Amniotic epithelial cell (primary cell): ENCODE measurements around the gene SERP2.

Experiments
- DNase-seq: peaks from one replicate; pipeline ENCODE4 v3.0.0-alpha.2; 2010; ENCODE audit warnings: low read depth

Gene SERP2

DNA sequence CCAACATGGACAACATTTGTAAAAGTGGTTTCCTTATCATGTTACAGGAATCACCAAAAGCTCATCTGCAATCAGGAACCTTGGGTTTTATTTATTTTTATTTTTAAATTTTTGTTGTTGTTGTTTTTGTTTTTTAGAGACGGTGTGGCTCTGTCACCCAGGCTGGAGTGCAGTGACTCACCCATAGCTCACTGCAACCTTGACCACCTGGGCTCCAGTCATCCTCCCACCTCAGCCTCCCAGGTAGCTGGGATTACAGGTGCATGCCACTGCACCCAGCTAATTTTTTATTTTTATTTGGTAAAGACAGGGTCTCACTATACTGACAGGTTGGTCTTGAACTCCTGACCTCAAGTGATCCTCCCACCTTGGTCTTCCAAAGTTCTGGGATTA is 13.6 kb upstream of the SERP2 start:
- DNase-seq, result no peak

DNA sequence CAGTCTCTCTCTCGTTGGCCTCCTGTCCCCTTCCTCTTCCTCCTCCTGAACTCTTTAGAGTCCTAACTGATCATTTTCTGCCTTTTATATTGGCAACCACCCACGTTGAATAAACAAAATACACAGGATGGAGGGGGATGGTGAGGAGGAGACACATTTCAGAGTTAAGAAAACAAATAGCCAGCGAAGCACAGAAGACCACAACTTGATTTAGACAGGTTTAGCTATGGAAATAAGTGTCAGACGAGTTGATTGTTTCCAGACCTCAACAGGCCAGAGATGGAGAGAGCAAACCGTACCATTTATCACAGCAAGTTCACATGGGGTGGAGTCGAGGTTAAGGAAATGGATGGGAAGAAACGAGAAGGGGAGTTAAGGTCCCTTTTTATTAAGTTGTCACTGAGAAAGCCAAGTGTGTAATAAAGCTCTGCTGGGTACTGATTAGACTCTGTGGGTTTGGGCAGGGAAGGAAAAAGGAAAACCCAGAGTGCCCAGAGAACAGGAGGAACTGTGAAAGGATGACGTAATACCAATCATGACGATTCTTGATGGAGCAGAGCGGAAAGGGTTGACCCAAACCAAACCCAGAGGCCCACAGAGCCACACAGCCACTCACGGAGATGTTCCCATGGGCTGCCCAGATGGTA is 11.1 kb upstream of the SERP2 start:
- DNase-seq, result peak; percentile 65

DNA sequence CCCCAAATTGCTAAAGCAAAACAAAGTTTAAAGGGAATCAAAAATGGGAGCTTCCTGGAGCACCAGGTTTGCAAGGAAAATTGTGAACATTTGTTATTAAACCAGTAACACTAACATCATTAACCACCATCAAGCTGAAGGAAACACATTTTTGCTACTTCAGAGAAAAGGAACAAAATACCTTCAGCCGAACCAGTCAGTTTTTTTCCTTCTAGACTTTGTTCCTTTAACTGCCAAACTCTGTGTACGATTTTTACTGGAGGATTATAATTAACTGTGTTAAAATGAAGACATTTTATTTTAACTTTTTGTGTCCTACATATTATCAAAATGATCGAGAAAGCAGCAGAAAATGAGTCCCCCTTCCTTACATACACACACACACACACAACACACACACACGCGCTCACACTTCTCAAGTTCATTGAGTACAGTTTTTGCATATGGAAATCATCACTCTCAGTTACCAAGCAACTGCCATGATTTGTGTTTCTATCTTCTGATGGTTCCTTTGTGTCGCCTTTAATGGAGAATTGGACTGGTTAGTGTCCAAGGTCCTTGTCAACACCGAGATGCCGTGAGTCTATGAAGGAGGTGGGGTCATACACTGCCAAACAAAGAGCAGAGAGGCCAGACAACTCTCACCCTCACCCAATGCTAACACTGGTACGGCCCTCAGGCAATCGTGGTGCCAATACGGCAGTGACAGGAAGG is 9.8 kb upstream of the SERP2 start:
- no peak for DNase-seq

DNA sequence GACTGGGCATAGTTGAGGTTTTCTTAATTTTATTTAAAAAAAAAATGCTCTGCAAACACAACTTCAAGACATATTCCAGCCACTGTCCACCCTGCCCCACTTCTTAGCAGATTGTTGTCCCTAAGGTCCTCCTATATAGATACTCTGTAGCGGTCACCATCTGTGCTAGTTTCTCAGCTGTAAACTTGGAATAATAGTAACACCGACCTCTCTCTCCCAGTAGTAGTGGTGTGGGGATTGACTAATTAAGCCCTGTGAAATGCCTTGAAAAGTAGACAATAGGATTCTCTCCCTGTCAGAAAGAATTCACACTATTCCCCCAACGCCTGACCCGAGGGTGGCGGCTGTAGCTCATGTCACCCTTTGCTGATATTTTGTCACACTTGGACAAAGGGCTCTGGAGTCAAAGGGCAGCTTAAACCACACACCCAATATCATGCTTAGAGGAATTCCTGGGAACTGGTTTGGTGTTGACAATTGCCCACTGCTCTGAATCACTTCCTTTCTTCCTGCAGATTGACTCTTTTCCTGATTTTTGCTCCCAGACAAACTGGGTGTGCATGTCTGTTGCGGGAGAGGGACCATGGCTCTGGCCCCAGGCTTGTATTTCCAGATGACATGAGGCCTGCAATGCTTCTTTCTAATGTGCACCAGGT is 9.2 kb upstream of the SERP2 start:
- DNase-seq, result peak; percentile 21

DNA sequence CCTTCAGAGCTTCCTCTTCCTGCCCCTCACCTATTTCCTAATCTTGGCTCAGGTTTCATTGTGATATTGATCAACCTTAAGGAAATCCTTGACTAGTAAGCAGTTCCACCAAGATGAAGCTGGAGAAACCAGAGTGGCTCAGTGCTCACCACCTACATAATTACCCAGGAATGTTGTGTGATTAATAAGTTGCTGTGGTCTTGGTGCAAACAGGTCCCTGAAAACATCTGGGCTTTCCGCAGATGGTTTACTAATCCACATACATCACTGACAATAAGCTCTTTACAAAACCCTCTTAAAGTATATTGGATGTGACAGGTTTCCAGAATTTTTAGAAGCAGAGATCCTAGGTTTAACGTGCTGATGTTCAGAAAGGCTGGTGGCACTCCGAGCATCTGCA is 8.6 kb upstream of the SERP2 start:
- DNase-seq, result peak; percentile 72

DNA sequence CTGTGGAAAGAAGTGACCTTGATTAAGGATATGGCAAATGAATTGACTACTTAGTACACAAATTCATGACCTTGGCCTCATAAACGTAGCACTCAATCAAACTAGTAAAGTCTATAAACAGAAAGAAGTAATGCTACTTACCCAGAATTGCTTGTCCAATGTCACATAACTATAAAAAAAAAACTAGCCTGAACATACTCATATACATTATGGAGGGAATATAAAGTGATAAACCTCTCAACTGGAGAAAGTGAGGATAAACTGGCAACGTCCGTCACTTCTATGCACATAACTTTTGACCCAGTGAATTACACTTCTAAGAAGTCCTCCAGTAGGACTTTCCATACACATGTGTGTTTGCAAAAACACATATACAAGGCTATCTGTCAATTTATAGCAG is 7.7 kb upstream of the SERP2 start:
- DNase-seq, result no peak

DNA sequence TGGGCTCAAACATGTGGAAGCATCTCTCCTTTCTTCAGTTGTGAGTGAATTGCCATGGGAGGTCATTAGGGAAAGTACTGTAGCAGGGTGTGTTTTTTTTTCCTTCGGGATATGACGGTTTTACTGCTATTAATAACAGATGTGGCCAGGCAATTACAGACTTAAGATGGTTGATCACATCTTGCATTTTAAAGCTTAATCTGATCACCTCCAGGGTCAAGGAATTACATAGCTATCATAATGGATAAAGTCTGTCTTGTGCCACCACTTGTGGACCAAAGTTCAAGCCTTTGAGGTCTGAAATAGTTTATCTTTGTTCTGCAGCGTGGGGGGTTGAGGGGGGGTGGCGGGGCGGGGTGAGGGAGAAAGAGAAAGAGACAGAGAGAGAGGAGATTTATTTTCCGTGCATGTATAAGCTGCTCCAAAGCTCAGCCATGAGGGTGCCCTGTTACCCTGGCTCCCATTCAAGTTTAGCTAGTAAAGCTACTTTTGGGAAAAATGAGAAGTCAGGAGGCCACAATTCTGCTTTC is 5.5 kb upstream of the SERP2 start:
- no peak for DNase-seq

DNA sequence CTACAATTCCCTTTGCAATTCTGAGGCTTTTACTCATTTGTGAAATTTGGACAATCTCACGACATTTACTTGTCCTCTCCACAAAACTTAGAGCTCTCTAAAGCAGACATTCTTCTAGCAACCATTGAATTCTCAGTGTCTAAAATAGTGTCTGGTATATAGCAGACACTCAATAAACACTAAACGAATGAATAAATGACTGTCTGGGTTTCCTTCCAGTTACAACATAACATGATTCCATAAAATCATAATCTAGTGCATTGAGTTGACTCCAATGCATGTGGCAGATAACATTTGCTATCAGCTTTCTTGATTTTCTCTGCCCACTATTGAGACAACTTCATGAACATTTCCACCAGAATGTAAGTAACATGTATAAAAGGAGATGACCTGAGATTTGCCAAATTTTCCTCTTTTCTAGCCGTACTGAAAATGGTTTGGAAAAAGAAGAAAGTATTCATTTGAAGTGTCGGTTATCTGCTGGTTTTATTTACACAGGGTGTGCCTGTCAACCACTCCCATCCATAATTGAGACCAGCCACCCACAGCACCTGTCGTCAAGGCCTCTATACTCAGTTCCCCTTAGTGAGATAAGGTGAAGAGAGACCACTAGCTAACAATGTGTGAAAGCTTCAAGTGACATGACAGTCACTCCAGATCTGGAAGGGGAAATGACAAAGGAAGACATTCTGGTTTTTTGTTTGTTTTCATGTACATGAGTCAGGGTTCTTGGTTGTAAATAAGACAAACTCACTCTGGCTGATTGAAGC is 4.8 kb upstream of the SERP2 start:
- no peak for DNase-seq

DNA sequence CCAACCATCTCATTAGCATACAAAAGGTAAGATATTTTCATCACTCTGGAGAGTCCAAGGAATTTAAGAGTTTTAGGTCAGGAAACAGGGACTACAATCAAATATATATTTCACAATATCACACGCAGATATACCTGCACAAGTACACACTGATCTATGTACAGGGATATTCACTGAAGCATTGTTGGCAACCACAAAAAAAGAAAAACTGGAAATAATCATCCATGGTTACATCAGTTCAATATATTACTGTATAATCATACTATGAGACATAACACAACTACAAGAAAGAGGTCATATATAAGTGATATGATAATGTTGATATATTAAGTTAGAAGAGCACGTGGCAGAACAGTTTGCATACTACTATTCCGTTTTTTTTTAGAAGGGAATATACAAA is 2.2 kb upstream of the SERP2 start:
- no peak for DNase-seq

DNA sequence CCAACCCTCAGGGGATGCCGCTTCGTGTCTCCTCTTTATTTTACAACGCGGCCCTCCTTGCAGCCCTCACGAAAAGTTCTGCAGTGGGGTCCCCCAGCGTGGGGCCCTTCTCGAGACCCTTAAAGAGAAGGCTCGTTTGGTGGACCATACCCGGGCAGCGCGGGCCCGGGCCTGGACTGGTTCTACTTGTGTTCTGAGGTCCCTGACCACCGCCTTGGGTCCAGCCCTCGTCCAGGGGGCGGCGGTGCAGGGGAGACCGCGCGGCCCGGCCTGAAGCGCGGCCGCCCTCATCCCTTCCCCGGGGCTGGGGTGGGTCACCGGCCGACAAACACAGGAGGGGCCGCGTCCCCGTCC is 400 bp upstream of the SERP2 start:
- no peak for DNase-seq

DNA sequence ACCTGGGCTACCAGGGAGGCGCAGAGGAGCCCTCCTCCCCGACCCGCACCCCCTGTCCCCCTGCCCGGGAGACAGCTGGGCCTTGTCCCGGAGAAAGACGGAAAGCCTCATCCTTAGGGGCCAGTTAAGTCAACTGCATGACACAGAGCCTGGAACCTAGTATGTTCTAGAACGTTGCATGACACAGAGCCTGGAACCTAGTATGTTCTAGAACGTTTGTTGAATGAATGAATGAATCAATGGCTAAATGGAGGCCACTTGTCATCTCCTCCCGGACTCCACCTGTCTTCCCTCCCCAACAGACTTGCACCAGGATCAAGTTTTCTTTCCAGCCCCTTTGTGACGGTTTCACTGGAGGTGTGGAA is 706 bp downstream of the SERP2 start:
- no peak for DNase-seq

DNA sequence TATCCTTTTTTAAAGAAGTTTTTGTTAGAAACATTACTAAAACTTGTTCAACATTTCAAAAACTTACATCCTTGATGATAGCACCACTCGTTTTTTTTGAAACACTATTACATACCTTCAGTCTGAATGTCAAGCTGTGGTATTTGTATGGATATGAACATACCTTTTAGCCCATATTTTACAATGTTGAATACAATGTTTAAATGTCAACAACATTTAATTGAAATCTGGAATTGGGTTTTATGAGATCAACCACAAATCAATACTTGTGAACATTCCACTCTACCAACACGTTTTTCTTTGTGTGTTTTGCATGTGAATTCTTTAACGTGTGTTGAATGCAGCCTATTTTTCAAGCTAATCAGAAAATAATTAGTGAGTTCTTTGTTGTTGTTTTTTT is 4.7 kb downstream of the SERP2 start:
- DNase-seq, result no peak

DNA sequence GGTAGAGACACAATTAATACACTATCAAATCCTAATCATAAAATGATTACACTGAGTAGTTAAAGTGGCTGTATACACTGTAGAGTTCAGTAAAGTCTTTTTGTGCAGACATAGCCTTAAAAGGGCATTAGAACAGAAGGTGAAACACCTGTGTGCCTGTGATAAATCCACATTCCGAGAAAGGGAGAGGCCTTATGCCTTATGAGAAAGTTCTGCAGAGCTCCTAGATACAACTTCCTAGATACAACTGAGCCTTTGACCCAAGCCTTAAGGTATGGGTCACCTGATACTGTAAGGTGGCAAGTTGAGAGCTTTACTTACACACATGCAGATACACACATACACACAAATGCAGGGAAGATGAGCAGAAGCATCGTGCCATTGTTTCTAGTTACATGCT is 6.3 kb downstream of the SERP2 start:
- DNase-seq, result no peak

DNA sequence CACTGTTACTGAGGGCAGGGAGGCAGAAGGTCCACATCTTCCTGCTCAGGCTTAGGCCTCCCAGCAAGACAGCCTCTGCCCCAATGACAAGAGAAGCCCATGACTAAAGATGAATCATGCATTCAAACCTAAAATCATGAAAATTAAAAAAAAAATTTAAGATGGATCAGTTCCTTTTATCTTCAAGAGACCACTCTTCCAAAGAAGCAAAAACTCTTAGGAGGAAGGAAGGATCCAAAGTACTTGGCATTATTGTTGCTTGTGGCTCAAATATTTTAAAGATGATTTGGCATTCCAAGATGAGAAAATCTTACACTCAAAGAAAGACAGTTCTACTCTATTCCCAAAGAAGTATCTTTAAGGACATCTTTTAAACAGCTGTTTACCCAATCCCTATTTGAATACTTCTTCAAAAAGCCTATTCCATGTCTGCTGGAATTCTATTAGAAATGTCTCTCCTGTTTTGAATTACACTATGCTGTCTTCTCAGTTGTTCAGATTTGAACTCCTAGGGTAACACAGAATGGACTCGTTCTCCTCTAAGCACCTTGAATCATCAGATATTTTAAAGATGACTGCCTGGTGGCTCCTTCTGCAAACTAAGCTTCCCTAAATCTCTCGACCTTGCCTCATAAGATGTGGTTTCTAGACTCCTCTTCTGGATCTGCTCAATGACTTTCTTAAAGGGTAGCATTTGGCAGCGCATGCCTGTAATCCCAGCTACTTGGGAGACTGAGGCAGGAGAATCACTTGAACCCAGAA is 7.0 kb downstream of the SERP2 start:
- DNase-seq, result no peak

DNA sequence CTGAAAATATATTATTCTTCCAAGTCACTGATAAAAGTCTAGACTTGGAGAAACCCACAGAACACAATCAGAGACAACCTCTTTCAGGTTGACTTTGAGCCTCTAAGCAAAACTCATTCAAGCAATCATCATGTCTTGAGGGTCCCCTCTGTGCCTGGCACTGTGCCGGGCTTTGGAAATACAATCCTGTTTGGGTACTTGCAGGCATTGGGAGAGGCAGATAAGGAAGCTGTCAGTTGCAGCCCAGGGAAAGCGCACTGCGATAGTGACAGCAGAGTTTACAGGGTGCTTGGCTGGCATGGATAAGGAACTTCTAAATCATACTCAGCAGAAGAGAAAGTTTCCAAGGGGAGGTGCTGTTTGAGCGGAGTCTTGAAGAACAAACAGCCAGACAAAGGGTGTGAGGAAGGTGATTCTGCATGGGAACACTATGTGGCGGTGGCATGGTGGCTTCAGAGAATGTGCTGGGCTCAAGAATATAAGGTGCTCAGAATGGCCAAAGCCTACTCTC is 9.1 kb downstream of the SERP2 start:
- no peak for DNase-seq

DNA sequence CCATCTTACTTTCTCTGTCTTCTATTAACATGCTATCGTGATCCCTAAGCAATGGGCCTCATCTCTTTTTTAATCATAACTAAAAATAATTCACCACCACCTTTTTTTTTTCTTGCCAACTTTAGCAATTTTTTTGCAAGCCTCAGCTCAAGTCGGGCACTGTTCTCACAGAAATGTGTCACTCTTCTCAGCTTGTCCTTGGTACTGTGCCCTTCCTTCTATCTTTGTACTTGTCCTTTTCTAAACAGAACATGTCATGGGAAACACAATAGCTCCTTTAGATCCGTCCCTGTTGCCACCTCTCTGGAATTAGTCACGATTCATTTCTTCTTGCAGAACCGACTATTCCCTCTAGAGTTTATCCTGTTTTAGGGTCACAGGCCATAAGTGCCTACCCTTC is 10.3 kb downstream of the SERP2 start:
- DNase-seq, result no peak

DNA sequence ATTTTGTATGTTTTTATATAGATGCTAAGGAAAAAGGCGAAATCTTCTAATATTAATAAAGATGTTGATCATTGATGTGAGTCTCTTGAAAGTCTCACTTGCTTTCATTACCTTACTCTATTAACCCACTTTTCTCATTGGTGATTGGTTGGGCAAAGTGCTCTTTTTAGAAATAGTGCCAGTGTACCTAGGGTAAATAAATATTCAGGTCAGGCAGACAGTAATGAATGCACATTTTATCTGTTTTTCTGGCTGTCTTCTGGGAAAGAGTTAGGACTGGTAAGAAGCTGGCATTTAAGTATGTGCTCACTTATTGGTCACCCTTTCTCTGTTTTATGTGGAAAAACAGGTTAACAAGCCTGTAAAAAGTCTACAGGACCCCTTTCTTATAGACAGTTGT is 11.2 kb downstream of the SERP2 start:
- no peak for DNase-seq

DNA sequence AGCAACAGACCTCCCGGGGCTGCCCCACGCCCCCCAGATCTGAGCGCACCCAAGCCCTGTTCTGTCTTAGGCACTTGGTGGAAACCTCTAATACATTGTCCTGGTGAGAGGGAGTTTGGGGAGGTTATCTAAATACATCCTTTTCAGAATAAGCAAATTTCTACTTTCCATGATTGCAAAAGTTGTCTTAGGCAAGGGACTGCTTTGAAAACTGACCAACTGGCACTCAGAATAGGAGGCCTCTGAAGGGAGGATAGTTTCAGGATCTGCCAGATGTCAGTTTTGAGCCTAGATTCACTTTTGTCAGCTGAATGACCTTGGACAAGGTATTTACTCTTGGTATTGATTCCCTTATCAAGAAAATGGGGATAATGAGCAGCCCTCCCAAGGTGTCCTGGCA is 11.8 kb downstream of the SERP2 start:
- DNase-seq, result no peak

DNA sequence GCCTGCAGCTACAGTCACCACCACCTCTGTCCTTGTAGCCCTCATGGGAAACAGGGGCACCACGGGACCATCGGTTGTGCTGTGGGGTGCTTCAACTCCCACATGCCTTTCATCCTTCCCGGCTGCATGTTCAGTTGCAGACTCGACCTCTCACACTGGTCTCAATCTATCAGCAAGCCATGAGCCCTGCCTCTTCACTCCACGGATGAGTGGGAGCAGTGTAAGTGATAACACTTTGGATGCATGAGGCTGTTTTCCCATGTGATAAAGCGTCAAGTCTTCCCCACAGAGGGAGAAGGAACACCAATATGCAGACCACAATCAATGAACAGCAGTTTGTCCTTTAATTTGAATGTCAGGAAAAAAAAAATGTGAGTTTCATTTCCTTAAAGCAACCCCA is 12.2 kb downstream of the SERP2 start:
- DNase-seq, result no peak

DNA sequence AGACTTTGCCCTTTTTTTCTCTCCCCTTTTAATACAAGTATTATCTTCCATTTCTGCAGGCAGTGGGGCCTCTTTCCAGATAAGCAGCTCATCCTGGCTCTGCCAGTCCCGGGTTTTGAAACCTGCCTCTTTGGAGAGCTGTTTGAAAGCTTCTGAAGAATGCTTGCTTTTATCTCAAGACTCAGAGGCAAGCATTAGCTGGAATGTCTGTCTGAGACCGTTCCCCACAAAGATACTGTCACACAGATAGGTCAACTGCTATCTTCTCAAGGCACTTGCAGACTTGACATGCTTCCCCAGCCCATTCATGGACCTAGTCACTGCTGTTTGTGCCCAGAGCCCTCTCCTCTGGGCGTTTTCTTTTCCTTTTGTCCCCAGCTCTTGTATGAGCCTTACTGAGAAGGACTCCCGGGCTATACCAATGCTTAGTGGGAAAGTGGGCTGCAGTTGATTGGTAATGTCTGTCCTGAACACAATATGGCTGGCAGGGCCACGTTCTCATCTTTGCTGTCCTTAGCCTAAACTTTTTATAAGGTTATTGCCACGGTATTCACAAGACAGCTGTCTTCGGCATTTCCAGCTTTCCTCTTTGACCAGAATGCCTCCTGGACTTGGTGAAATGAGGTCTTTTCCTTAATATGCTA is 13.4 kb downstream of the SERP2 start:
- peak; percentile 80 for DNase-seq

DNA sequence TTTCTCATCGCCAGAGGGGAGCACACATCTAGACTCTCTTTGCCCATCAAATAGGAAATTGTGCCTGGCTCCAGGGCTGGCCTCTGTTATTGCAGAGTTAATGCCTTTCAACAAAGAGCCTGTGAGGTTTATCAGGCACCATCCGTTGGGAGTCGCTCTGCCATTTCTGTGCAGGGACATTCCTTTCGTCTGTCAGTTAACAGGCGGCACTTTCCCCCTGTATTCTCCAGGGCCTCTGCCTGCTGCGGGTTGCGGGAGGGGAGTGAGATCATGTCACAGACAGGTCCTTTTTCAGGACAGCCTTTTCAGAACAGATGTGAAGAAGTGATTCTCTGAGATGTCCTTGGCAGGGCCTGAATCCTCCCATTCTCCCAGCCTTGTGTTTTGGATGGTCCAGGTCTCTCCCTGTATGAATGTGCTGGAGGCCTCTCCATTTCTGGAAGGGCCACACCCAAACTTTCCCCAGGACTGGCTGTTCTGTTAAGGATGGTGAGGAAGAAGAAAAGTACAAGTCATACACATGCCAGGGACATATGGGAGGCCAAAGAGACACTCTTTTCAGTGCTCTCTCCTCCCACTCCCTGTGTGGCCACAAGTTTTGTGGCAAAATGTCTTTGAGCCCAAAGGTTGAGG is 14.9 kb downstream of the SERP2 start:
- no peak for DNase-seq
